Stomach (tissue), 4 donors: ENCODE measurements around the gene SCRG1.

Experiments
- EP300 ChIP-seq: sonication (generic); formaldehyde crosslinking; IDR thresholded peaks from one replicate; pipeline ENCODE4 v1.6.1; 2017; ENCODE audit warnings: antibody characterized with exemption
- POLR2A ChIP-seq, 4 donors: fragments of 450-650 bp; IDR thresholded peaks; one replicate each; pipeline ENCODE4 v1.6.1; 2016; ENCODE audit warnings: antibody characterized with exemption in 4 of 4, control low read depth in 2 of 4, mild to moderate bottlenecking in 1 of 4, moderate library complexity in 1 of 4
- TF ChIP-seq, protein P1 (sequence below), 7 experiments: fragments of 450-650 bp in 4 of 7; fragments of 200-600 bp in 3 of 7; sonication (generic) in 3 of 7; IDR thresholded peaks; one replicate each; pipeline ENCODE4 v1.5.1; 2016 to 2019; ENCODE audit warnings: antibody characterized with exemption in 7 of 7, control low read depth in 2 of 7, mild to moderate bottlenecking in 1 of 7

DNA sequence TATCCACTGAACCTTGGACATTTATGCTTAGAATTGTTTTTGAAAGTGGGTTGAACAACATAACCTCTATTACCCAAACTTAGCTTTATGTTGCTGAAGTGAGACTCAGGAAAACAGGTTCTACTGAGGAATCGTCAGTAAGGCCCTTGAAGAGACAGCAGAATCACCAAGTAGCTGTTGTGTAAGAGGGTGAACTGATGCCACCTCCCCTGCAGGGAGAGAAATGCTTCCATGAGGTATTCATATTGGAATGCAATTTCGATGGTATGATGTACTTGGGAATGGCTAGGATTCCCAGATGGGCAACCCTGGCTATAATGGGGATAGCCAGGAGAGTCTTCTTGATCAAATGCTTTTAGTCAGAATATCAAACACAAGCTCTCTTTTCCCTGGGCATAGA, 4.1 kb upstream of the SCRG1 start:
- TF ChIP-seq, protein P1, sequence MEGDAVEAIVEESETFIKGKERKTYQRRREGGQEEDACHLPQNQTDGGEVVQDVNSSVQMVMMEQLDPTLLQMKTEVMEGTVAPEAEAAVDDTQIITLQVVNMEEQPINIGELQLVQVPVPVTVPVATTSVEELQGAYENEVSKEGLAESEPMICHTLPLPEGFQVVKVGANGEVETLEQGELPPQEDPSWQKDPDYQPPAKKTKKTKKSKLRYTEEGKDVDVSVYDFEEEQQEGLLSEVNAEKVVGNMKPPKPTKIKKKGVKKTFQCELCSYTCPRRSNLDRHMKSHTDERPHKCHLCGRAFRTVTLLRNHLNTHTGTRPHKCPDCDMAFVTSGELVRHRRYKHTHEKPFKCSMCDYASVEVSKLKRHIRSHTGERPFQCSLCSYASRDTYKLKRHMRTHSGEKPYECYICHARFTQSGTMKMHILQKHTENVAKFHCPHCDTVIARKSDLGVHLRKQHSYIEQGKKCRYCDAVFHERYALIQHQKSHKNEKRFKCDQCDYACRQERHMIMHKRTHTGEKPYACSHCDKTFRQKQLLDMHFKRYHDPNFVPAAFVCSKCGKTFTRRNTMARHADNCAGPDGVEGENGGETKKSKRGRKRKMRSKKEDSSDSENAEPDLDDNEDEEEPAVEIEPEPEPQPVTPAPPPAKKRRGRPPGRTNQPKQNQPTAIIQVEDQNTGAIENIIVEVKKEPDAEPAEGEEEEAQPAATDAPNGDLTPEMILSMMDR (IDR thresholded peaks at IDR 0.05), result no peak
- no peak for TF ChIP-seq POLR2A (IDR thresholded peaks at IDR 0.05)
- no peak for TF ChIP-seq EP300
